Measurements from ENCODE around the gene ARHGAP10.

Gene ARHGAP10

DNA sequence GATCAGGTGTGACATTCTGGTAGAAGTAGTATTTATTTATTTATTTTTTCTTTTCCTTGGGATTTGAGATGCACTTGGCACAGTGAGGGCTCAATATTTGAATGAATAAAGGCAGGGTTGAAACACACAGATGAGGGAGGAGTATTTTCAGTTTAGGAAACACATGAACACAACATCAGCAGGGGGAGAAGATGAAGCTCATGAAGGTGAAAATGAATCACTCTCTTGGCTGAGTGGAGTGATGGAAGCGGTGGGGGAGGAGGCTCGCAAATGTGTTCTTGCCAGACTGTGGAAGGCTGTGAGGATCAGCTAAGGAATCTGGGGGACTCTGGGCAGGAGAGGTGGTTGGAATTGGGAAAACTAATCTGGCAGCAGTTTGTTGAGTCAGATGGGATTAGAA is 55.3 kb downstream of the ARHGAP10 start:
- Histone ChIP-seq H3K4me1 (peaks cover 43% of the 10 kb centered on the region), H3K9me3 (no peaks in the 10 kb centered on the region), H3K36me3 (no peaks in the 10 kb centered on the region), H3K4me3 (ENCODE audit: low read depth, low read length) (no peak overlapping the region), H3K27me3 (no peaks in the 10 kb centered on the region)
- DNase-seq, result no peak
- TF ChIP-seq, protein P1, sequence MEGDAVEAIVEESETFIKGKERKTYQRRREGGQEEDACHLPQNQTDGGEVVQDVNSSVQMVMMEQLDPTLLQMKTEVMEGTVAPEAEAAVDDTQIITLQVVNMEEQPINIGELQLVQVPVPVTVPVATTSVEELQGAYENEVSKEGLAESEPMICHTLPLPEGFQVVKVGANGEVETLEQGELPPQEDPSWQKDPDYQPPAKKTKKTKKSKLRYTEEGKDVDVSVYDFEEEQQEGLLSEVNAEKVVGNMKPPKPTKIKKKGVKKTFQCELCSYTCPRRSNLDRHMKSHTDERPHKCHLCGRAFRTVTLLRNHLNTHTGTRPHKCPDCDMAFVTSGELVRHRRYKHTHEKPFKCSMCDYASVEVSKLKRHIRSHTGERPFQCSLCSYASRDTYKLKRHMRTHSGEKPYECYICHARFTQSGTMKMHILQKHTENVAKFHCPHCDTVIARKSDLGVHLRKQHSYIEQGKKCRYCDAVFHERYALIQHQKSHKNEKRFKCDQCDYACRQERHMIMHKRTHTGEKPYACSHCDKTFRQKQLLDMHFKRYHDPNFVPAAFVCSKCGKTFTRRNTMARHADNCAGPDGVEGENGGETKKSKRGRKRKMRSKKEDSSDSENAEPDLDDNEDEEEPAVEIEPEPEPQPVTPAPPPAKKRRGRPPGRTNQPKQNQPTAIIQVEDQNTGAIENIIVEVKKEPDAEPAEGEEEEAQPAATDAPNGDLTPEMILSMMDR (IDR thresholded peaks at IDR 0.05; ENCODE audit: low read depth, low read length), result no peak

DNA sequence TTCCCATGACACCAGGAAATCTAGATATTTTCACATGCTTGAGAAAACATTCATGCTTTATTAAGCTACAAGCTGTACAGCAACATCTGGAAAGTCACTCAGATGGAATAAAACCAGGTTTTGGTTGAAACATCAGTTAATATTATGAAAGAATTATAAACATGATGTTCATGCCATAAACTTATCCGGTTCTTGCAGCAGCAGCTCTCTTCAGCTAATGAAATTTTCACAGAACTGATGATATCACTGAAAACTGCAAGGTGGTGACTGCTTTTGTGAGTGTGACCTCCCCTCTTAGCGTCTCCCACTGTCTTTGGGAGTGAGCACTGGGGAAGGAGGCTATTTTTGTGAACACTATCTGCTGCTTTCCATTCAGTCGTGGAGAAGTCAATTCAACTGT is 56.9 kb downstream of the ARHGAP10 start:
- Histone ChIP-seq H3K4me3 (ENCODE audit: low read depth, low read length) (no peak overlapping the region), H3K4me1 (peaks cover 43% of the 10 kb centered on the region), H3K9me3 (no peaks in the 10 kb centered on the region), H3K27me3 (no peaks in the 10 kb centered on the region), H3K36me3 (no peaks in the 10 kb centered on the region)
- DNase-seq, result no peak
- TF ChIP-seq, protein P1 (IDR thresholded peaks at IDR 0.05; ENCODE audit: low read depth, low read length), result no peak

DNA sequence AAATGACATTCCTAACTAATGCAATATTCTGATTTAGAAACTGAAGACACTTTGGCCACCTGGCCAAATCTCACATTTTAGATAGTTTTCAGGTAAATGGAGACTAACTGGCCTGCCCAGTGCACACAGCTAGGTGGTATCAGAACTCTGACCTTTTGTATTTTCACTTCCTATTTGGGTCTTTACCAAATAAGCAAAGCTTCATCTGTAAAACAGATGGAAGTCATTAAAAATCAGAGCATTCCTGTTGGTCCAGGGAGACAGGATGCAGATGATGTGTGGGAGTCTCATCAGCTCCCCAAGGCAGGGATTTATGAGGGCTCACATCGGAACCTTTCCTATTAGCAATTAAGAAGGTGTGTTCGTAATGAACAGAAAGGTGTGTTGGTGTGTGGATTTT is 57.7 kb downstream of the ARHGAP10 start:
- Histone ChIP-seq H3K4me3 (ENCODE audit: low read depth, low read length) (no peak overlapping the region), H3K36me3 (no peaks in the 10 kb centered on the region), H3K27me3 (no peaks in the 10 kb centered on the region), H3K4me1 (peaks cover 43% of the 10 kb centered on the region), H3K9me3 (no peaks in the 10 kb centered on the region)
- DNase-seq, result no peak
- TF ChIP-seq, protein P1 (IDR thresholded peaks at IDR 0.05; ENCODE audit: low read depth, low read length), result no peak

DNA sequence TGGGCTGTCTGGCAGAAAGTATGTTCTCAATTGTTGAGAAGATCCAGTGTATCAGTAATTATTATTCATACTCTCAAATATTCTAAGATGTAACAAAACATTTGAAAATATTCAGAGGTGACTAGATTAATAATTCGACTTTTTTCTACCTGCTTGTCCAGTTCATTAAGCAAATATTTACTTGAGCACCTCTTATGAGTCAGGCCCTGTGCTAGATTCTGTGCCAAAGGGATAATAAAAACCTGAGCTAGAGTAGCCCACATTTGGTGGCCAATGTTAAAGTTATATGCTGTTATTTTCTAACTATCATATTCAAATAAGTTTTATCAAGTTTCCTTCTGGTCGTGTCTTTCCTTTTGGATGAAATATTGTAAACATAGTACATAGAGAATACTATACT is 58.5 kb downstream of the ARHGAP10 start:
- Histone ChIP-seq H3K4me3 (ENCODE audit: low read depth, low read length) (no peak overlapping the region), H3K36me3 (no peaks in the 10 kb centered on the region), H3K4me1 (peaks cover 38% of the 10 kb centered on the region), H3K9me3 (no peaks in the 10 kb centered on the region; the same call in 1 of the 2 replicates), H3K27me3 (no peaks in the 10 kb centered on the region)
- DNase-seq, result no peak
- TF ChIP-seq, protein P1 (IDR thresholded peaks at IDR 0.05; ENCODE audit: low read depth, low read length), result no peak

DNA sequence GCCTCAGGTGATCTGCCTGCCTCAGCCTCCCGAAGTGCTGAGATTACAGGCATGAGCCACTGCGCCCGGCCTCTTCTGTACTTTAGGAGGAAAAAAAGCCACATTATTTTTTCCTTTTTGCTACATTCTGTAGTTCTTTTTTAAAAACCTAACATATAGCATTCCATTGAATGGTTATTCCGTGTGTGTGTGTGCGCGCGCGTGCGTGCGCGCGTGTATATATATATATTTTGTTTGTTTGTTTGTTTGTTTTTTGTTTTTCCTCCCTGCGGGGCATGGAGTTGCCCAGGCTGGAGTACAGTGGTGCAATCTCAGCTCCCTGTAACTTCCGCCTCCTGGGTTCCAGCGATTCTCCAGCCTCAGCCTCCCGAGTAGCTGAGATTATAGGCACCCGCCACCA is 59.5 kb downstream of the ARHGAP10 start:
- Histone ChIP-seq H3K36me3 (no peaks in the 10 kb centered on the region), H3K4me3 (ENCODE audit: low read depth, low read length) (no peak overlapping the region), H3K9me3 (no peaks in the 10 kb centered on the region; the same call in 1 of the 2 replicates), H3K4me1 (peaks cover 31% of the 10 kb centered on the region), H3K27me3 (no peaks in the 10 kb centered on the region)
- TF ChIP-seq, protein P1 (IDR thresholded peaks at IDR 0.05; ENCODE audit: low read depth, low read length), result no peak
- no peak for DNase-seq

DNA sequence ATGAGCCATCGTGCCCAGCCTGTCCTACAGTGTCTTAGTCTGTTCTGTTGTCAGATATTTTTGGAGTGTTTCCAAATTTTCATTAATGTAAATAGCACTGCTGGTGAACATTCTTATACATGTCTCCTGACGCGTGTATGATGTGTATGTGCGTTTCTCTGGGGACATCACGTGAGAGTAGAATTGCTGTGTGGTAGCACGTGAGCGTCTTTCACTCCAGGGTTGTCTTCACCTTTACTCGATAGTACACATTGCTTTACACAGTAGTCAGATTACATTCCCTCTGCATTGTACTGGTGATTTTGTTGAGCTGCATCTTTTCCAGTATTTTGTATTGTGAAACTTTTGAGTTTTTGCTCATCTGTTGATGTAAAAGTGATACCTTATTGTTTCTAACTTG is 60.0 kb downstream of the ARHGAP10 start:
- H3K4me3 ChIP-seq (ENCODE audit: low read depth, low read length), result no peak overlapping the region
- no peaks in the 10 kb centered on the region for H3K27me3 ChIP-seq
- H3K36me3 ChIP-seq, result no peaks in the 10 kb centered on the region
- H3K4me1 ChIP-seq, result peaks cover 26% of the 10 kb centered on the region
- TF ChIP-seq, protein P1 (IDR thresholded peaks at IDR 0.05; ENCODE audit: low read depth, low read length), result no peak
- no peak for DNase-seq
- H3K9me3 ChIP-seq, result no peaks in the 10 kb centered on the region; the same call in 1 of the 2 replicates
